IMR-90 (cell line): Measurements from ENCODE around the gene MZB1. TPM values are rescaled to one million over a fixed set of nuclear protein-coding genes. Genes with fewer than 3 reads are reported as not detected.

Source experiments
- ATAC-seq: fragments of 200-7000 bp; cut with Tn5 transposase; 2 replicates; pipeline ENCODE4 v1.9.1; 2020; ENCODE audit warnings: low read depth, mild to moderate bottlenecking, moderate library complexity
- BruUV-seq: library from RNA; stranded (reverse); fragments of 400-500 nt; replicated peaks from 2 replicates; lab custom pipeline; 2021; lab: Mats Ljungman, UMichigan
- CTCF ChIA-PET: fragments of 300-600 bp; formaldehyde crosslinking; extraction: SDS; loops from one replicate; lab custom pipeline; 2021; ENCODE audit warnings: antibody characterized with exemption; lab: Yijun Ruan, JAX
- POLR2A ChIA-PET: fragments of 300-600 bp; sonication (Branson Sonifier 250); formaldehyde crosslinking; loops from one replicate; lab custom pipeline; 2022; ENCODE audit warnings: antibody characterized with exemption; ENCODE audit not compliant: unreplicated experiment; lab: Charles Lee
- DNase-seq: peaks from one replicate; pipeline ENCODE4 v3.0.0; 2013
- H2AFZ ChIP-seq: replicated peaks from 2 replicates; pipeline ENCODE3; 2013; ENCODE audit warnings: low read length, mild to moderate bottlenecking; ENCODE audit not compliant: poor library complexity
- H2AK5ac ChIP-seq: 2 replicates; pipeline ENCODE4 v1.6.1; 2013; ENCODE audit warnings: low read depth, low read length, inconsistent platforms
- H2AK9ac ChIP-seq: replicated peaks from 2 replicates; pipeline ENCODE3; 2013; ENCODE audit warnings: mild to moderate bottlenecking, low read depth, low read length, moderate library complexity; ENCODE audit not compliant: poor library complexity
- H2BK120ac ChIP-seq: 2 replicates; pipeline ENCODE4 v1.6.1; 2013; ENCODE audit warnings: low read depth, low read length, inconsistent platforms
- H2BK15ac ChIP-seq: 3 replicates; pipeline ENCODE4 v1.6.1; 2013; ENCODE audit warnings: low read depth, low read length, inconsistent platforms
- H2BK20ac ChIP-seq: 2 replicates; pipeline ENCODE4 v1.6.1; 2013; ENCODE audit warnings: low read depth, mild to moderate bottlenecking, inconsistent platforms, low read length, moderate library complexity
- H2BK5ac ChIP-seq: 2 replicates; pipeline ENCODE4 v1.6.1; 2013; ENCODE audit warnings: mild to moderate bottlenecking, low read depth, low read length, inconsistent platforms; ENCODE audit not compliant: poor library complexity, severe bottlenecking
- H3K14ac ChIP-seq: replicated peaks from 2 replicates; pipeline ENCODE4 v1.6.1; 2013; ENCODE audit warnings: low read depth, low read length, inconsistent platforms
- H3K18ac ChIP-seq: 2 replicates; pipeline ENCODE4 v1.6.1; 2013; ENCODE audit warnings: low read depth, low read length, control low read depth
- H3K23ac ChIP-seq: 2 replicates; pipeline ENCODE4 v1.6.1; 2013; ENCODE audit warnings: low read depth, low read length, inconsistent platforms
- H3K27ac ChIP-seq: 2 replicates; pipeline ENCODE4 v1.5.1; 2013; ENCODE audit warnings: mild to moderate bottlenecking, control low read depth, low read length; ENCODE audit not compliant: insufficient read depth
- H3K27me3 ChIP-seq: 2 replicates; pipeline ENCODE4 v1.6.1; 2013; ENCODE audit warnings: low read length; ENCODE audit not compliant: control insufficient read depth, insufficient read depth
- H3K36me3 ChIP-seq: 2 replicates; pipeline ENCODE4 v1.6.1; 2013; ENCODE audit warnings: low read length, mixed read lengths; ENCODE audit not compliant: control insufficient read depth, insufficient read depth
- H3K4ac ChIP-seq: 2 replicates; pipeline ENCODE4 v1.6.1; 2013; ENCODE audit warnings: low read depth, low read length, inconsistent platforms
- H3K4me1 ChIP-seq: 2 replicates; pipeline ENCODE4 v1.6.1; 2013; ENCODE audit warnings: low read length, mixed read lengths; ENCODE audit not compliant: control insufficient read depth, insufficient read depth
- H3K4me2 ChIP-seq: 2 replicates; pipeline ENCODE4 v1.6.1; 2013; ENCODE audit warnings: low read depth, mild to moderate bottlenecking, control low read depth, low read length, moderate library complexity
- H3K4me3 ChIP-seq: 2 replicates; pipeline ENCODE4 v1.5.1; 2013; ENCODE audit warnings: low read depth, mild to moderate bottlenecking, control low read depth, low read length, moderate library complexity; ENCODE audit not compliant: insufficient read depth
- H3K56ac ChIP-seq: 2 replicates; pipeline ENCODE4 v1.6.1; 2013; ENCODE audit warnings: low read length, inconsistent platforms; ENCODE audit not compliant: insufficient read depth; ENCODE audit errors: extremely low read depth
- H3K79me1 ChIP-seq, 2 experiments: 2 replicates each; pipeline ENCODE4 v1.6.1; 2013; ENCODE audit warnings: low read length in 2 of 2, inconsistent platforms in 1 of 2, low read depth in 1 of 2
- H3K9ac ChIP-seq: 2 replicates; pipeline ENCODE4 v1.6.1; 2013; ENCODE audit warnings: low read depth, low read length, control low read depth
- H3K9me1 ChIP-seq: 2 replicates; pipeline ENCODE4 v1.6.1; 2013; ENCODE audit warnings: low read length, inconsistent platforms; ENCODE audit not compliant: insufficient read depth
- H3K9me3 ChIP-seq: 2 replicates; pipeline ENCODE4 v1.6.1; 2013; ENCODE audit warnings: low read length; ENCODE audit not compliant: control insufficient read depth, insufficient read depth
- H4K20me1 ChIP-seq: 2 replicates; pipeline ENCODE4 v1.6.1; 2013; ENCODE audit warnings: low read length, inconsistent platforms; ENCODE audit not compliant: insufficient read depth
- H4K5ac ChIP-seq: 2 replicates; pipeline ENCODE4 v1.6.1; 2013; ENCODE audit warnings: mild to moderate bottlenecking, low read depth, low read length, control low read depth
- H4K8ac ChIP-seq, 2 experiments: 2 replicates each; pipeline ENCODE4 v1.6.1; 2013; ENCODE audit warnings: low read depth in 2 of 2, low read length in 2 of 2, control low read depth in 1 of 2, inconsistent platforms in 1 of 2
- H4K91ac ChIP-seq: 2 replicates; pipeline ENCODE4 v1.6.1; 2013; ENCODE audit warnings: low read depth, low read length, inconsistent platforms; ENCODE audit not compliant: insufficient read depth
- BHLHE40 ChIP-seq: fragments of 150-350 bp; IDR thresholded peaks from 2 replicates; pipeline ENCODE4 v1.6.1; 2016; ENCODE audit warnings: mild to moderate bottlenecking, low read depth, low read length
- CEBPB ChIP-seq: IDR thresholded peaks from 2 replicates; pipeline ENCODE4 v1.6.1; 2012; ENCODE audit warnings: low read depth, low read length, improper control_type of control experiment
- CHD1 ChIP-seq: IDR thresholded peaks from 2 replicates; pipeline ENCODE4 v1.6.1; 2012; ENCODE audit warnings: low read depth, low read length, improper control_type of control experiment
- CTCF ChIP-seq: conservative IDR thresholded peaks from 2 replicates; pipeline ENCODE4 v1.5.1; 2012; ENCODE audit warnings: mild to moderate bottlenecking, low read depth, low read length, improper control_type of control experiment
- ELK1 ChIP-seq: fragments of 150-350 bp; IDR thresholded peaks from 2 replicates; pipeline ENCODE4 v1.6.1; 2016; ENCODE audit warnings: low read depth, mild to moderate bottlenecking, low read length, moderate library complexity, borderline replicate concordance
- FOS ChIP-seq: fragments of 150-350 bp; IDR thresholded peaks from 2 replicates; pipeline ENCODE4 v1.6.1; 2016; ENCODE audit warnings: low read depth, low read length
- MAFK ChIP-seq: IDR thresholded peaks from 2 replicates; pipeline ENCODE4 v1.6.1; 2012; ENCODE audit warnings: low read depth, low read length, improper control_type of control experiment
- MAZ ChIP-seq: IDR thresholded peaks from 2 replicates; pipeline ENCODE4 v1.6.1; 2012; ENCODE audit warnings: low read depth, mild to moderate bottlenecking, low read length, improper control_type of control experiment, moderate library complexity, borderline replicate concordance
- MXI1 ChIP-seq: IDR thresholded peaks from 2 replicates; pipeline ENCODE4 v1.6.1; 2012; ENCODE audit warnings: low read depth, mild to moderate bottlenecking, low read length, moderate library complexity, borderline replicate concordance
- NFE2L2 ChIP-seq: fragments of 150-350 bp; IDR thresholded peaks from 2 replicates; pipeline ENCODE4 v1.6.1; 2016; ENCODE audit warnings: low read depth, mild to moderate bottlenecking, low read length
- POLR2A ChIP-seq: IDR thresholded peaks from 2 replicates; pipeline ENCODE4 v1.6.1; 2012; ENCODE audit warnings: mild to moderate bottlenecking, low read depth, low read length
- RAD21 ChIP-seq: IDR thresholded peaks from 2 replicates; pipeline ENCODE4 v1.6.1; 2012; ENCODE audit warnings: low read length, improper control_type of control experiment
- RCOR1 ChIP-seq: IDR thresholded peaks from 2 replicates; pipeline ENCODE4 v1.6.1; 2012; ENCODE audit warnings: mild to moderate bottlenecking, low read length, improper control_type of control experiment; ENCODE audit not compliant: insufficient replicate concordance
- RFX5 ChIP-seq: IDR thresholded peaks from 2 replicates; pipeline ENCODE4 v1.8.0; 2012; ENCODE audit warnings: low read depth, mild to moderate bottlenecking, low read length, moderate library complexity
- SMC3 ChIP-seq: fragments of 150-350 bp; IDR thresholded peaks from 2 replicates; pipeline ENCODE4 v1.6.1; 2016; ENCODE audit warnings: low read depth, mild to moderate bottlenecking, antibody characterized with exemption, low read length, moderate library complexity
- USF2 ChIP-seq: fragments of 150-350 bp; IDR thresholded peaks from 2 replicates; pipeline ENCODE4 v1.6.1; 2017; ENCODE audit warnings: mild to moderate bottlenecking, antibody characterized with exemption, low read length, low read depth
- WGBS, 2 experiments: methylation state at CpG; one replicate each; pipeline versions ENCODE4 v1.1.5 to v1.1.7; 2013; ENCODE audit warnings: missing lambda C conversion rate in 2 of 2; ENCODE audit not compliant: insufficient read length in 1 of 2; ENCODE audit errors: extremely low coverage in 2 of 2; 5-methylcytosine and 5-hydroxymethylcytosine counted together
- dilution Hi-C: fragments of 300-500 bp; cut with HindIII; formaldehyde crosslinking; loops from one replicate; pipeline ENCODE4 v1.14.3; 2018; ENCODE audit warnings: low sequenced_read_pairs; ENCODE audit not compliant: unreplicated experiment
- in situ Hi-C: fragments of 300-500 bp; cut with MboI; formaldehyde crosslinking; loops from 3 replicates; pipeline ENCODE4 v1.14.3; 2019; ENCODE audit warnings: low sequenced_read_pairs, inconsistent platforms, mixed read lengths
- intact Hi-C: fragments of 100-400 bp; cut with micrococcal nuclease; formaldehyde crosslinking; loops from 2 replicates; pipeline ENCODE4 v1.10.0; 2022
- polyA plus RNA-seq, 3 experiments: library from polyadenylated mRNA; depleted of rRNA; stranded (reverse); fragments of >200 nt; gene quantifications; 2 replicates each; pipeline ENCODE4 v1.2.3, GENCODE V29; 2012; ENCODE audit warnings: low replicate concordance in 1 of 3
- total RNA-seq: library from RNA; depleted of rRNA; stranded (reverse); fragments of >200 nt; gene quantifications from 2 replicates; pipeline ENCODE4 v1.2.3, GENCODE V29; 2012

MZB1 gene
- total and polyA plus RNA-seq, 2 of the 4 experiments (the other 2 are of a cell fraction): not detected

- Histone ChIP-seq H3K23ac (no peak overlapping the region), H4K91ac (no peak overlapping the region), H4K5ac (no peak overlapping the region), H2BK5ac (no peak overlapping the region), H2AK5ac (no peak overlapping the region), H3K9me3 (no peaks in the 10 kb centered on the region), H4K8ac (no peak overlapping the region), H3K9me1 (peaks cover 8% of the 10 kb centered on the region), H3K27me3 (no peaks in the 10 kb centered on the region), H2BK20ac (no peak overlapping the region), H3K36me3 (peaks cover 3% of the 10 kb centered on the region; the same call in 1 of the 2 replicates), H3K4me1 (peaks cover 6% of the 10 kb centered on the region), H3K14ac (no peak overlapping the region), H2BK15ac (no peak overlapping the region), H3K79me1 (peaks cover 0 to 8% of the 10 kb centered on the region in 2 experiments; a peak in 1 of 4 replicates), H2BK120ac (no peak overlapping the region), H3K56ac (no peak overlapping the region), H2AFZ (no peak overlapping the region), H4K20me1 (no peaks in the 10 kb centered on the region; the same call in 1 of the 2 replicates), H2AK9ac (no peak overlapping the region), H3K27ac (no peak overlapping the region), H3K4ac (no peak overlapping the region), H3K4me2 (no peak overlapping the region), H3K4me3 (no peak overlapping the region), H3K18ac (no peak overlapping the region), H3K9ac (no peak overlapping the region)
- ChIA-PET CTCF (no interaction called here), POLR2A (no interaction called here)
- in situ Hi-C loops: no loop called here
- intact Hi-C loops: no loop called here
- ATAC-seq: no peak
- TF ChIP-seq CEBPB (no peak), POLR2A (no peak), CHD1 (no peak), RCOR1 (no peak), RFX5 (no peak), NFE2L2 (no peak), FOS (no peak), CTCF (no peak), ELK1 (no peak), SMC3 (no peak), MAZ (no peak), RAD21 (no peak), MAFK (no peak), USF2 (no peak), MXI1 (no peak), BHLHE40 (no peak)
- dilution Hi-C loops: loop anchor here (25.0 kb wide), 1 partner anchor 104 kb away; no protein-coding TSS in a partner anchor
- no peak for DNase-seq
- WGBS, 2 experiments: no CpG with 5 or more reads among the region's 7 CpGs
- BruUV-seq: no TSS peak
These were observed 18.5 kb upstream of the MZB1 start for GRCh38 chr5:139408191-139408590.
